Fibroblast of mammary gland (primary cell): ENCODE measurements around the gene PIP4K2A.

ENCODE experiments used
- DNase-seq: peaks from one replicate; pipeline ENCODE4 v3.0.0-alpha.2; 2010; ENCODE audit warnings: low read depth
- H3K4me3 ChIP-seq: 2 replicates; pipeline ENCODE4 v1.5.1; 2011; ENCODE audit warnings: low read depth, mild to moderate bottlenecking, low read length, moderate library complexity; ENCODE audit not compliant: control insufficient read depth
- TF ChIP-seq, protein P1 (sequence below): conservative IDR thresholded peaks from 2 replicates; pipeline ENCODE4 v1.5.1; 2011; ENCODE audit warnings: low read depth, low read length, inconsistent platforms; ENCODE audit not compliant: control insufficient read depth, insufficient read depth

The PIP4K2A gene

DNA sequence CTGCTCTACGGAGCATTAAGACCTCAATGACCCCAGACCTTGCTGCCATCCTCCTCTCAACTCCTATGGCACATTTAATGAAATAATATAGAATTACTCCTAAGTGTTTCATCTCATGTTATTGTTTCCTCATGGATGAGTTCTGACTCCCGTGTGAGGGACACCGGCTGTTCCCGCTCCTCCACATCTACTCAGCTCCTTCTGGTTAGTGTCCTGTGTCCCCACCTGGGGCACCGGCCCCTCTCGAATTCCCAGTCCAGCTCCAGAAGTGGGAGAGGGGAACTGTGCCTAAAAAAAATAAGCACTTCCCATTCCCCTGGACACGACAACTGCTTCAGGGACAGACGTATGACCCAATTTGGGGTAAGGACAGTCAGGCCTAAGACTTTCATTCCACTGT is 58.3 kb downstream of the PIP4K2A start:
- DNase-seq: no peak
- H3K4me3 ChIP-seq: no peak overlapping the region
- TF ChIP-seq, protein P1, sequence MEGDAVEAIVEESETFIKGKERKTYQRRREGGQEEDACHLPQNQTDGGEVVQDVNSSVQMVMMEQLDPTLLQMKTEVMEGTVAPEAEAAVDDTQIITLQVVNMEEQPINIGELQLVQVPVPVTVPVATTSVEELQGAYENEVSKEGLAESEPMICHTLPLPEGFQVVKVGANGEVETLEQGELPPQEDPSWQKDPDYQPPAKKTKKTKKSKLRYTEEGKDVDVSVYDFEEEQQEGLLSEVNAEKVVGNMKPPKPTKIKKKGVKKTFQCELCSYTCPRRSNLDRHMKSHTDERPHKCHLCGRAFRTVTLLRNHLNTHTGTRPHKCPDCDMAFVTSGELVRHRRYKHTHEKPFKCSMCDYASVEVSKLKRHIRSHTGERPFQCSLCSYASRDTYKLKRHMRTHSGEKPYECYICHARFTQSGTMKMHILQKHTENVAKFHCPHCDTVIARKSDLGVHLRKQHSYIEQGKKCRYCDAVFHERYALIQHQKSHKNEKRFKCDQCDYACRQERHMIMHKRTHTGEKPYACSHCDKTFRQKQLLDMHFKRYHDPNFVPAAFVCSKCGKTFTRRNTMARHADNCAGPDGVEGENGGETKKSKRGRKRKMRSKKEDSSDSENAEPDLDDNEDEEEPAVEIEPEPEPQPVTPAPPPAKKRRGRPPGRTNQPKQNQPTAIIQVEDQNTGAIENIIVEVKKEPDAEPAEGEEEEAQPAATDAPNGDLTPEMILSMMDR: no peak

GRCh38 chr10:22655312-22655981 is 58.9 kb downstream of the PIP4K2A start:
- H3K4me3 ChIP-seq: no peak overlapping the region
- peak; percentile 88 for DNase-seq
- TF ChIP-seq, protein P1: no peak

DNA sequence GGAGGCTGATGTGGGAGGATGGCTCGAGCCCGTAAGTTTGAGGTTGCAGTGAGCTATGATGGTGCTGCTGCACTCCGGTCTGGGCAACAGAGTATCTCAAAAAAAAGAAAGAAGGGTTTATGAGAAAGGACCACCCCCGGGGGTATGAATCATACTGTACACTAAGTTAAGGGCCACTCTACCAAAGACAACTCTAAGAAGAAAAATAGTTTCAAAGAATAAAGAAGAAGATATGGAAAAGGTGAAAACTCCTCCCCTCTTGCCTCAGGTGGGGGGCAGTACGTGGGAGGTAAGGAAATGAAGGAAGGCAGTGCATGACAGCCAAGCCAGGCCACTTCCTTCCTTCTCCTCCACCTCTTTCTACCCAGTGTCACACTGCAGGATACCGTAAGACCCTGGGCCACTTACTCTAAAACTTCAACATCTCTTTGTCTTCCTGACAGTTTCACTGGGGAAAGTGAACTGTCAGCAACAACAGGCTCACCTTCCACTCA is 61.3 kb downstream of the PIP4K2A start:
- no peak for DNase-seq
- TF ChIP-seq, protein P1: no peak
- H3K4me3 ChIP-seq: no peak overlapping the region

- no peak for DNase-seq
- no peak overlapping the region for H3K4me3 ChIP-seq
- TF ChIP-seq, protein P1: no peak
Measured at GRCh38 chr10:22651276-22651980, 63.0 kb downstream of the PIP4K2A start.

DNA sequence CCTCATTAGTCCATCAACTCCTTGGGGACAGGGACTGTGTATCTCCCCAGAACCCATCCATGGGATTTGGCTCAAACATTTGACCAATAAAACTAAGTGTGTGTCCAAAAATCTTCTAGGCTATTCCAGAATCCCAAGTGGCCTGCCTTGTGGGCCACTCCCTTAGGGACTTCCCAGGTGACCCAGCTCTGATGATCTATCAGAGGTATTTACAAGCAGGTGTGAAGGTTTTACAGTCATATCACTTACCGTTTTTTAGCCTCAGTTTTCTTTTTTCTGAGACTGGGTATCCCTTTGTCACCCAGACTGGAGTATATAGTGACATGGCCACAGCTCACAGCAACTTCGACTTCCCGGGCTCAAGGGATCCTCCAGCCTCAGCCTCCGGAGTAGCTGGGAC is 64.4 kb downstream of the PIP4K2A start:
- H3K4me3 ChIP-seq: no peak overlapping the region
- no peak for DNase-seq
- TF ChIP-seq, protein P1: no peak

GRCh38 chr10:22649390-22649841 is 65.0 kb downstream of the PIP4K2A start:
- no peak for DNase-seq
- no peak overlapping the region for H3K4me3 ChIP-seq
- TF ChIP-seq, protein P1: no peak
